Gastrocnemius medialis (tissue), 4 donors: ENCODE measurements around the gene AMBN.

Experiments used
- CTCF ChIP-seq, 5 experiments: fragments of 450-650 bp in 3 of 5; fragments of 200-600 bp in 2 of 5; sonication (generic) in 2 of 5; IDR thresholded peaks in 4 of 5; conservative IDR thresholded peaks in 1 of 5; 1 replicate in 4 of 5; 2 replicates in 1 of 5; pipeline ENCODE4 v1.5.1; 2016 to 2019; ENCODE audit warnings: antibody characterized with exemption in 5 of 5, mild to moderate bottlenecking in 3 of 5, moderate library complexity in 3 of 5
- POLR2A ChIP-seq, 2 donors: fragments of 450-650 bp; IDR thresholded peaks; one replicate each; pipeline ENCODE4 v1.6.1; 2017; ENCODE audit warnings: antibody characterized with exemption in 2 of 2, mild to moderate bottlenecking in 2 of 2, moderate library complexity in 2 of 2

- TF ChIP-seq CTCF (IDR thresholded peaks at IDR 0.05 in 4 of 5, conservative IDR thresholded peaks at IDR 0.05 in 1 of 5): no peak
- no peak for TF ChIP-seq POLR2A (IDR thresholded peaks at IDR 0.05)
Measured at GRCh38 chr4:70606459-70606858, 14.4 kb downstream of the AMBN start.
